Measurements from ENCODE around the gene RELN.
A peak's percentile ranks its signal among the peaks of the same experiment; 100 is the strongest.

RELN gene

GRCh38 chr7:103571586-103571985 is 417.9 kb downstream of the RELN start:
- Histone ChIP-seq H2BK120ac (ENCODE audit: insufficient read depth, low read length, poor library complexity) (no peak overlapping the region), H3K36me3 (ENCODE audit: control insufficient read depth in 1 of 2, insufficient read depth in 2 of 2, low read length in 2 of 2) (no peaks in the 10 kb centered on the region), H3K9ac (ENCODE audit: low read length) (no peak overlapping the region), H4K8ac (ENCODE audit: low read depth, low read length) (no peak overlapping the region), H2AFZ (ENCODE audit: insufficient read depth, low read length, poor library complexity) (no peak overlapping the region), H3K9me3 (ENCODE audit: insufficient read depth, low read depth, low read length) (no peaks in the 10 kb centered on the region), H3K23ac (ENCODE audit: low read length) (no peak overlapping the region), H4K91ac (ENCODE audit: low read depth, low read length) (no peak overlapping the region), H3K4ac (ENCODE audit: low read depth, low read length) (no peak overlapping the region), H3K79me1 (ENCODE audit: low read length) (no peaks in the 10 kb centered on the region), H2BK12ac (ENCODE audit: low read length) (no peak overlapping the region), H2BK5ac (ENCODE audit: low read depth, low read length, poor library complexity) (no peak overlapping the region), H3K14ac (ENCODE audit: low read length) (no peak overlapping the region), H3K27me3 (ENCODE audit: insufficient read depth, low read length) (no peaks in the 10 kb centered on the region), H2AK5ac (ENCODE audit: low read length) (no peak overlapping the region), H3K27ac (ENCODE audit: low read depth, low read length) (no peak overlapping the region), H3K4me2 (ENCODE audit: low read length) (no peak overlapping the region), H3K4me3 (ENCODE audit: low read depth, low read length) (no peak overlapping the region), H3K18ac (ENCODE audit: low read length) (no peak overlapping the region), H3K4me1 (ENCODE audit: control insufficient read depth in 1 of 2, insufficient read depth in 2 of 2, low read length in 2 of 2) (no peaks in the 10 kb centered on the region), H3K79me2 (ENCODE audit: control insufficient read depth, insufficient read depth, low read length, poor library complexity) (no peaks in the 10 kb centered on the region), H4K12ac (ENCODE audit: low read depth, low read length) (no peak overlapping the region)
- WGBS (ENCODE audit: extremely low coverage, insufficient coverage, insufficient read length), result no CpG with 5 or more reads among the region's 4 CpGs
- DNase-seq, result no peak

DNA sequence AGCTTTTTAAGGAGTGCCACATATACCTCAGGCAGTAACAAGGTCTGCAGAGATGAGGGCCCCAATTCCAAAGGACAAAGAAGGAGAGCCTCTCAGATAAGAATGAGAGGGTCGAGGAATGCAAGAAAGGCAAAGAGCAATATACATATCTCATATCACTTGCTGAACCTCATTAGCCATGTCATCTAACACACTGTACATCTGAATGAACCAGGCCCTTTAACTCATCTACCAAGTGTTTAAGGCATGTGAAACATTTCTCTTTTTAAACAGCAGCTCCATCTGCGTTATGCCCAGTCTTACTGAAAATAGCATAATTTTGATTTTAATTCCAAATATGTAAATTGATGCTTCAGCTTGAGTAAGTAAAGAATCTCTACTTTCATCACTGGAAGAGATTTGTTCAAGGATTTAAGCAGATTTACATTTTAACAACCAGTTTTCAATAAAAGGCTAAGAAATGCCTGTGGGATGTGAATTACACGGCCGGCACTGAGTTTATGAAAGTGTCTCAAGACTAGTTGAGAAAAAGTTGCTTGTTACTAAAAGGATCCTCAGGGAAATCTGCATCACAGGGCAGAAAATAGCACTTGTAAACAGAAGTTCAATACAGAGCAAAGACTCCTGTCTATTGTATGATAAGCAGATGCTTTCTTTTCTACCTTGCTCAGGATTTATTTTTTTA is 419.7 kb downstream of the RELN start:
- no peaks in the 10 kb centered on the region for H3K27me3 ChIP-seq (ENCODE audit: insufficient read depth, low read length)
- no peaks in the 10 kb centered on the region for H3K79me2 ChIP-seq (ENCODE audit: control insufficient read depth, insufficient read depth, low read length, poor library complexity)
- H4K8ac ChIP-seq (ENCODE audit: low read depth, low read length), result no peak overlapping the region
- H3K79me1 ChIP-seq (ENCODE audit: low read length), result no peaks in the 10 kb centered on the region
- no peak overlapping the region for H4K91ac ChIP-seq (ENCODE audit: low read depth, low read length)
- no peak overlapping the region for H3K4ac ChIP-seq (ENCODE audit: low read depth, low read length)
- no peak overlapping the region for H3K23ac ChIP-seq (ENCODE audit: low read length)
- no peaks in the 10 kb centered on the region for H3K4me1 ChIP-seq (ENCODE audit: control insufficient read depth in 1 of 2, insufficient read depth in 2 of 2, low read length in 2 of 2)
- H3K4me2 ChIP-seq (ENCODE audit: low read length), result no peak overlapping the region
- no peak overlapping the region for H3K18ac ChIP-seq (ENCODE audit: low read length)
- DNase-seq, result peak in 1 of 2 donors; percentile 10
- H4K12ac ChIP-seq (ENCODE audit: low read depth, low read length), result no peak overlapping the region
- no peak overlapping the region for H2AFZ ChIP-seq (ENCODE audit: insufficient read depth, low read length, poor library complexity)
- no peak overlapping the region for H3K14ac ChIP-seq (ENCODE audit: low read length)
- H2BK5ac ChIP-seq (ENCODE audit: low read depth, low read length, poor library complexity), result no peak overlapping the region
- no peak overlapping the region for H3K9ac ChIP-seq (ENCODE audit: low read length)
- H2BK12ac ChIP-seq (ENCODE audit: low read length), result no peak overlapping the region
- no peaks in the 10 kb centered on the region for H3K9me3 ChIP-seq (ENCODE audit: insufficient read depth, low read depth, low read length)
- no peak overlapping the region for H2AK5ac ChIP-seq (ENCODE audit: low read length)
- no peak overlapping the region for H3K27ac ChIP-seq (ENCODE audit: low read depth, low read length)
- no CpG with 5 or more reads among the region's 4 CpGs for WGBS (ENCODE audit: extremely low coverage, insufficient coverage, insufficient read length)
- H3K36me3 ChIP-seq (ENCODE audit: control insufficient read depth in 1 of 2, insufficient read depth in 2 of 2, low read length in 2 of 2), result no peaks in the 10 kb centered on the region
- no peak overlapping the region for H2BK120ac ChIP-seq (ENCODE audit: insufficient read depth, low read length, poor library complexity)
- H3K4me3 ChIP-seq (ENCODE audit: low read depth, low read length), result no peak overlapping the region

- Histone ChIP-seq H2AK5ac (ENCODE audit: low read length) (no peak overlapping the region), H2BK12ac (ENCODE audit: low read length) (no peak overlapping the region), H3K14ac (ENCODE audit: low read length) (no peak overlapping the region), H3K4ac (ENCODE audit: low read depth, low read length) (no peak overlapping the region), H3K4me2 (ENCODE audit: low read length) (no peak overlapping the region), H3K9me3 (ENCODE audit: insufficient read depth, low read depth, low read length) (no peaks in the 10 kb centered on the region), H3K79me1 (ENCODE audit: low read length) (no peaks in the 10 kb centered on the region), H3K27ac (ENCODE audit: low read depth, low read length) (no peak overlapping the region), H2BK5ac (ENCODE audit: low read depth, low read length, poor library complexity) (no peak overlapping the region), H4K8ac (ENCODE audit: low read depth, low read length) (no peak overlapping the region), H4K12ac (ENCODE audit: low read depth, low read length) (no peak overlapping the region), H3K27me3 (ENCODE audit: insufficient read depth, low read length) (no peaks in the 10 kb centered on the region), H3K9ac (ENCODE audit: low read length) (no peak overlapping the region), H3K36me3 (ENCODE audit: control insufficient read depth in 1 of 2, insufficient read depth in 2 of 2, low read length in 2 of 2) (no peaks in the 10 kb centered on the region), H3K4me1 (ENCODE audit: control insufficient read depth in 1 of 2, insufficient read depth in 2 of 2, low read length in 2 of 2) (no peaks in the 10 kb centered on the region), H2BK120ac (ENCODE audit: insufficient read depth, low read length, poor library complexity) (no peak overlapping the region), H3K18ac (ENCODE audit: low read length) (no peak overlapping the region), H2AFZ (ENCODE audit: insufficient read depth, low read length, poor library complexity) (no peak overlapping the region), H3K23ac (ENCODE audit: low read length) (no peak overlapping the region), H4K91ac (ENCODE audit: low read depth, low read length) (no peak overlapping the region), H3K4me3 (ENCODE audit: low read depth, low read length) (no peak overlapping the region), H3K79me2 (ENCODE audit: control insufficient read depth, insufficient read depth, low read length, poor library complexity) (no peaks in the 10 kb centered on the region)
- WGBS (ENCODE audit: extremely low coverage, insufficient coverage, insufficient read length), result no CpG with 5 or more reads among the region's 2 CpGs
- no peak for DNase-seq
These were observed 425.0 kb downstream of the RELN start for GRCh38 chr7:103564416-103564815.

GRCh38 chr7:103560136-103560535 is 429.3 kb downstream of the RELN start:
- H3K18ac ChIP-seq (ENCODE audit: low read length), result no peak overlapping the region
- H4K12ac ChIP-seq (ENCODE audit: low read depth, low read length), result no peak overlapping the region
- H3K4ac ChIP-seq (ENCODE audit: low read depth, low read length), result no peak overlapping the region
- H3K4me1 ChIP-seq (ENCODE audit: control insufficient read depth in 1 of 2, insufficient read depth in 2 of 2, low read length in 2 of 2), result no peaks in the 10 kb centered on the region
- no peak overlapping the region for H2AK5ac ChIP-seq (ENCODE audit: low read length)
- no peak overlapping the region for H3K23ac ChIP-seq (ENCODE audit: low read length)
- H3K4me3 ChIP-seq (ENCODE audit: low read depth, low read length), result no peak overlapping the region
- no peak overlapping the region for H2BK12ac ChIP-seq (ENCODE audit: low read length)
- no CpG with 5 or more reads among the region's 1 CpG for WGBS (ENCODE audit: extremely low coverage, insufficient coverage, insufficient read length)
- H3K4me2 ChIP-seq (ENCODE audit: low read length), result no peak overlapping the region
- no peak overlapping the region for H2BK120ac ChIP-seq (ENCODE audit: insufficient read depth, low read length, poor library complexity)
- H3K27ac ChIP-seq (ENCODE audit: low read depth, low read length), result no peak overlapping the region
- no peak overlapping the region for H2AFZ ChIP-seq (ENCODE audit: insufficient read depth, low read length, poor library complexity)
- H3K9ac ChIP-seq (ENCODE audit: low read length), result no peak overlapping the region
- H3K9me3 ChIP-seq (ENCODE audit: insufficient read depth, low read depth, low read length), result no peaks in the 10 kb centered on the region
- no peaks in the 10 kb centered on the region for H3K79me2 ChIP-seq (ENCODE audit: control insufficient read depth, insufficient read depth, low read length, poor library complexity)
- H4K91ac ChIP-seq (ENCODE audit: low read depth, low read length), result no peak overlapping the region
- no peak overlapping the region for H4K8ac ChIP-seq (ENCODE audit: low read depth, low read length)
- no peaks in the 10 kb centered on the region for H3K36me3 ChIP-seq (ENCODE audit: control insufficient read depth in 1 of 2, insufficient read depth in 2 of 2, low read length in 2 of 2)
- H3K27me3 ChIP-seq (ENCODE audit: insufficient read depth, low read length), result no peaks in the 10 kb centered on the region
- H3K79me1 ChIP-seq (ENCODE audit: low read length), result no peaks in the 10 kb centered on the region
- no peak for DNase-seq
- H3K14ac ChIP-seq (ENCODE audit: low read length), result no peak overlapping the region
- no peak overlapping the region for H2BK5ac ChIP-seq (ENCODE audit: low read depth, low read length, poor library complexity)
